ENCODE data around the gene PDE4D. TPM values are rescaled to one million over a fixed set of nuclear protein-coding genes. Genes with fewer than 3 reads are reported as not detected.
"Not testable (repeated sequence)": the region's sequence is repeated elsewhere in the genome, so short reads cannot be mapped to it uniquely, and the experiment has no call there.

PDE4D gene
- total RNA-seq, 1 experiment from 2014 or later: 61.2 TPM

GRCh38 chr5:58953218-58953617 lies 940.3 kb downstream of the PDE4D start:
- H3K79me2 ChIP-seq (ENCODE audit: low read length); H3K27ac ChIP-seq (ENCODE audit: low read length); H3K9me3 ChIP-seq (ENCODE audit: low read length); H3K36me3 ChIP-seq (ENCODE audit: insufficient read depth, low read length); H4K20me1 ChIP-seq (ENCODE audit: insufficient read depth, low read depth, low read length); H3K4me2 ChIP-seq (ENCODE audit: low read depth, low read length, poor library complexity, severe bottlenecking); H3K9ac ChIP-seq (ENCODE audit: low read length); H3K4me3 ChIP-seq (ENCODE audit: low read length); H3K9me2 ChIP-seq (replicated peaks; ENCODE audit: insufficient read depth, low read length); H3K27me3 ChIP-seq (ENCODE audit: low read length); H2AFZ ChIP-seq (ENCODE audit: low read length); DNase-seq; H3K4me1 ChIP-seq (ENCODE audit: low read length): not testable (repeated sequence)

GRCh38 chr5:58950224-58950623 lies 943.3 kb downstream of the PDE4D start:
- Histone ChIP-seq H3K4me3 (ENCODE audit: low read length) (no peak overlapping the region), H3K9ac (ENCODE audit: low read length) (no peak overlapping the region), H3K79me2 (ENCODE audit: low read length) (no peaks in the 10 kb centered on the region), H4K20me1 (ENCODE audit: insufficient read depth, low read depth, low read length) (no peaks in the 10 kb centered on the region), H3K36me3 (ENCODE audit: insufficient read depth, low read length) (no peaks in the 10 kb centered on the region), H2AFZ (ENCODE audit: low read length) (no peak overlapping the region), H3K27me3 (ENCODE audit: low read length) (no peaks in the 10 kb centered on the region), H3K9me2 (replicated peaks; ENCODE audit: insufficient read depth, low read length) (no peaks in the 10 kb centered on the region), H3K9me3 (ENCODE audit: low read length) (no peaks in the 10 kb centered on the region), H3K4me2 (ENCODE audit: low read depth, low read length, poor library complexity, severe bottlenecking) (no peak overlapping the region), H3K4me1 (ENCODE audit: low read length) (no peaks in the 10 kb centered on the region), H3K27ac (ENCODE audit: low read length) (no peak overlapping the region)
- DNase-seq: no peak

- Histone ChIP-seq H3K79me2 (ENCODE audit: low read length) (no peaks in the 10 kb centered on the region), H3K4me2 (ENCODE audit: low read depth, low read length, poor library complexity, severe bottlenecking) (no peak overlapping the region), H3K4me3 (ENCODE audit: low read length) (no peak overlapping the region), H4K20me1 (ENCODE audit: insufficient read depth, low read depth, low read length) (no peaks in the 10 kb centered on the region), H2AFZ (ENCODE audit: low read length) (no peak overlapping the region), H3K27me3 (ENCODE audit: low read length) (no peaks in the 10 kb centered on the region), H3K4me1 (ENCODE audit: low read length) (no peaks in the 10 kb centered on the region), H3K36me3 (ENCODE audit: insufficient read depth, low read length) (no peaks in the 10 kb centered on the region), H3K9me3 (ENCODE audit: low read length) (no peaks in the 10 kb centered on the region), H3K27ac (ENCODE audit: low read length) (no peak overlapping the region), H3K9me2 (replicated peaks; ENCODE audit: insufficient read depth, low read length) (no peaks in the 10 kb centered on the region), H3K9ac (ENCODE audit: low read length) (no peak overlapping the region)
- no peak for DNase-seq
Observed at GRCh38 chr5:58946230-58946629, 947.3 kb downstream of the PDE4D start.

GRCh38 chr5:58944221-58944620 lies 949.3 kb downstream of the PDE4D start:
- no peaks in the 10 kb centered on the region for H3K9me2 ChIP-seq (replicated peaks; ENCODE audit: insufficient read depth, low read length)
- H3K4me2 ChIP-seq (ENCODE audit: low read depth, low read length, poor library complexity, severe bottlenecking): no peak overlapping the region
- no peak for DNase-seq
- no peak overlapping the region for H3K27ac ChIP-seq (ENCODE audit: low read length)
- H3K4me1 ChIP-seq (ENCODE audit: low read length): no peaks in the 10 kb centered on the region
- no peak overlapping the region for H2AFZ ChIP-seq (ENCODE audit: low read length)
- H3K9ac ChIP-seq (ENCODE audit: low read length): no peak overlapping the region
- H3K4me3 ChIP-seq (ENCODE audit: low read length): no peak overlapping the region
- H4K20me1 ChIP-seq (ENCODE audit: insufficient read depth, low read depth, low read length): no peaks in the 10 kb centered on the region
- no peaks in the 10 kb centered on the region for H3K36me3 ChIP-seq (ENCODE audit: insufficient read depth, low read length)
- no peaks in the 10 kb centered on the region for H3K9me3 ChIP-seq (ENCODE audit: low read length)
- no peaks in the 10 kb centered on the region for H3K79me2 ChIP-seq (ENCODE audit: low read length)
- H3K27me3 ChIP-seq (ENCODE audit: low read length): no peaks in the 10 kb centered on the region

- Histone ChIP-seq H3K4me1 (ENCODE audit: low read length) (no peaks in the 10 kb centered on the region), H3K27ac (ENCODE audit: low read length) (no peak overlapping the region), H4K20me1 (ENCODE audit: insufficient read depth, low read depth, low read length) (no peaks in the 10 kb centered on the region), H3K9ac (ENCODE audit: low read length) (no peak overlapping the region), H3K9me2 (replicated peaks; ENCODE audit: insufficient read depth, low read length) (no peaks in the 10 kb centered on the region), H3K4me3 (ENCODE audit: low read length) (no peak overlapping the region), H3K4me2 (ENCODE audit: low read depth, low read length, poor library complexity, severe bottlenecking) (no peak overlapping the region), H2AFZ (ENCODE audit: low read length) (no peak overlapping the region), H3K27me3 (ENCODE audit: low read length) (no peaks in the 10 kb centered on the region), H3K36me3 (ENCODE audit: insufficient read depth, low read length) (no peaks in the 10 kb centered on the region), H3K79me2 (ENCODE audit: low read length) (no peaks in the 10 kb centered on the region), H3K9me3 (ENCODE audit: low read length) (no peaks in the 10 kb centered on the region)
- DNase-seq: no peak
Observed at GRCh38 chr5:58940446-58940845, 953.1 kb downstream of the PDE4D start.

GRCh38 chr5:58939664-58940063 lies 953.9 kb downstream of the PDE4D start:
- DNase-seq: no peak
- Histone ChIP-seq H3K36me3 (ENCODE audit: insufficient read depth, low read length) (no peaks in the 10 kb centered on the region), H3K4me2 (ENCODE audit: low read depth, low read length, poor library complexity, severe bottlenecking) (no peak overlapping the region), H2AFZ (ENCODE audit: low read length) (no peak overlapping the region), H3K9me2 (replicated peaks; ENCODE audit: insufficient read depth, low read length) (no peaks in the 10 kb centered on the region), H3K27ac (ENCODE audit: low read length) (no peak overlapping the region), H3K79me2 (ENCODE audit: low read length) (no peaks in the 10 kb centered on the region), H3K9me3 (ENCODE audit: low read length) (no peaks in the 10 kb centered on the region), H3K4me3 (ENCODE audit: low read length) (no peak overlapping the region), H4K20me1 (ENCODE audit: insufficient read depth, low read depth, low read length) (no peaks in the 10 kb centered on the region), H3K9ac (ENCODE audit: low read length) (no peak overlapping the region), H3K4me1 (ENCODE audit: low read length) (no peaks in the 10 kb centered on the region), H3K27me3 (ENCODE audit: low read length) (no peaks in the 10 kb centered on the region)

GRCh38 chr5:58938563-58939424 lies 954.7 kb downstream of the PDE4D start:
- H3K9me2 ChIP-seq (replicated peaks; ENCODE audit: insufficient read depth, low read length): no peaks in the 10 kb centered on the region
- no peaks in the 10 kb centered on the region for H3K27me3 ChIP-seq (ENCODE audit: low read length)
- no peak for DNase-seq
- no peak overlapping the region for H3K4me3 ChIP-seq (ENCODE audit: low read length)
- H3K4me2 ChIP-seq (ENCODE audit: low read depth, low read length, poor library complexity, severe bottlenecking): no peak overlapping the region
- H3K27ac ChIP-seq (ENCODE audit: low read length): no peak overlapping the region
- H3K36me3 ChIP-seq (ENCODE audit: insufficient read depth, low read length): no peaks in the 10 kb centered on the region
- H3K79me2 ChIP-seq (ENCODE audit: low read length): no peaks in the 10 kb centered on the region
- H3K9me3 ChIP-seq (ENCODE audit: low read length): no peaks in the 10 kb centered on the region
- H3K9ac ChIP-seq (ENCODE audit: low read length): no peak overlapping the region
- no peak overlapping the region for H2AFZ ChIP-seq (ENCODE audit: low read length)
- no peaks in the 10 kb centered on the region for H4K20me1 ChIP-seq (ENCODE audit: insufficient read depth, low read depth, low read length)
- H3K4me1 ChIP-seq (ENCODE audit: low read length): no peaks in the 10 kb centered on the region

GRCh38 chr5:58937031-58937681 lies 956.4 kb downstream of the PDE4D start:
- H3K4me2 ChIP-seq (ENCODE audit: low read depth, low read length, poor library complexity, severe bottlenecking): no peak overlapping the region
- H3K36me3 ChIP-seq (ENCODE audit: insufficient read depth, low read length): no peaks in the 10 kb centered on the region
- H3K9ac ChIP-seq (ENCODE audit: low read length): no peak overlapping the region
- H3K27me3 ChIP-seq (ENCODE audit: low read length): no peaks in the 10 kb centered on the region
- no peak overlapping the region for H3K4me3 ChIP-seq (ENCODE audit: low read length)
- DNase-seq: no peak
- H4K20me1 ChIP-seq (ENCODE audit: insufficient read depth, low read depth, low read length): no peaks in the 10 kb centered on the region
- no peak overlapping the region for H2AFZ ChIP-seq (ENCODE audit: low read length)
- no peak overlapping the region for H3K27ac ChIP-seq (ENCODE audit: low read length)
- H3K9me3 ChIP-seq (ENCODE audit: low read length): no peaks in the 10 kb centered on the region
- no peaks in the 10 kb centered on the region for H3K9me2 ChIP-seq (replicated peaks; ENCODE audit: insufficient read depth, low read length)
- H3K79me2 ChIP-seq (ENCODE audit: low read length): no peaks in the 10 kb centered on the region
- no peaks in the 10 kb centered on the region for H3K4me1 ChIP-seq (ENCODE audit: low read length)

Measured in Karpas-422 (cell line).